Stimulated activated CD8-positive, alpha-beta memory T cell treated with anti-CD3 and anti-CD28 coated beads, Interleukin-4, amount 100 ng/mL, for 48 hours (primary cell): Measurements from ENCODE around the gene ATG5.
A peak's percentile ranks its signal among the peaks of the same experiment; 100 is the strongest.

Experiments
- DNase-seq: peaks from one replicate; pipeline ENCODE4 v3.0.0-alpha.2; 2020

ATG5 gene

GRCh38 chr6:106177786-106178185 is 147.8 kb downstream of the ATG5 start:
- DNase-seq, result no peak

GRCh38 chr6:106173124-106173879 is 152.3 kb downstream of the ATG5 start:
- DNase-seq, result no peak

GRCh38 chr6:106170030-106170791 is 155.3 kb downstream of the ATG5 start:
- DNase-seq, result no peak

GRCh38 chr6:106169517-106169916 is 156.0 kb downstream of the ATG5 start:
- DNase-seq, result no peak

GRCh38 chr6:106168097-106168888 is 157.3 kb downstream of the ATG5 start:
- DNase-seq, result no peak

DNA sequence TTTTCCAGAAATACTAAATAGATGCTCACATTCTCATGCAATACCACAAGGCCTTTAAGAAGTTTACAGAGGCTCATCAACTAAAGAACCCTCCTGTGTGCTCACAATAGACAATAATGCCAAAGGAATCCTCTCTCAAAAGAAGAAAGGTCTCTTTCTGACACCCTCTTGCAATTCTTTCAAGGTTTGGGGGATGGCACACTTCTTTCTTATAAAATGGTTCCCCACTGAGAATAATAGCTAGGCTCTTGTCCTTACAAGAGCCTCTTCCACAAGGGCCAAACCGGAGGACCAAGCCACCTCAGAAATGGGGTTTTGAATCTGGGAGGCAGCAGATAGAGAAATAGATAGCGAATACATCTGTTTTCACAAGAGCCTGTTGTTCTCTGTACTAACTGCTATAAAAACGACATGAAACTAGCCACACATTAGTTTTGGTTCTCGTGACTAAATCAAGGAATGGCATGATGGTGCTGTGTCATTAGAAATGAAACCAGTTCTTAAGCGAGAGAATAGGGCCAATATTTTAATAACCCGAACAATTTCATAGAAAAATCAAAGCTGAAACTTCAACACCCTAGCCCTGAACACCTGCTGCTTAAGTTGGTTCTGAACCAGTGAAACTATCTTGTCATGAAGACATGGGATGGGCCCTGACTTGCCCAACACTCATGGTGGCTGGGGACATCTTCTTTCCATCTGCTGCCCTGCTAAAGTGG is 158.3 kb downstream of the ATG5 start:
- no peak for DNase-seq

DNA sequence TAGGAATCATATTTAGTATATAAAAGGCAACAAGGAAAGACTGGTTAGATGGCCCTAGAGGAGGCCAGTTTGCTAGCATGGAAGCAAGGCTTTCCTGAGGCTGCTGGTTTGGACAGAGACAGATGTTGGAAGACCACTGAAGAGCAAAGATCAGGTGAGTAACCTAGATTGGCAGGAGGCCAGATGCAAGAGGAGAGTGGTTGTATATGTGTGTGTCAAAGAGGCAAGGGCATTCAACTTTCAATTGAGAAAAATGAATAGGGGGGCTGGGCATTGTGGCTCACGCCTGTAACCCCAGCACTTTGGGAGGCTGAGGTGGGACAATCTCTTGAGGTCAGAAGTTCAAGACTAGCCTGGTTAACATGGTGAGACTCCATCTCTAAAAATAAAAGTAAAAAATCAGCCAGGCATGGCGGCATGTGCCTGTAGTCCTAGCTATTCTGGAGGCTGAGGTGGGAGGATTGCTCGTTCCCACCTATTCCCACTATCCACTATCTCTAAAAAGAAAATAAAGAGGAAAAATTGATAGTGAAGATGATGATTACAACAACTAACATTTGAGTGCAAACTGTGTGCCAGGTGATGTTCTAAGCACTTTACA is 159.6 kb downstream of the ATG5 start:
- DNase-seq, result no peak

- peak; percentile 79 for DNase-seq
Observed at GRCh38 chr6:106163966-106164877, 161.3 kb downstream of the ATG5 start.

DNA sequence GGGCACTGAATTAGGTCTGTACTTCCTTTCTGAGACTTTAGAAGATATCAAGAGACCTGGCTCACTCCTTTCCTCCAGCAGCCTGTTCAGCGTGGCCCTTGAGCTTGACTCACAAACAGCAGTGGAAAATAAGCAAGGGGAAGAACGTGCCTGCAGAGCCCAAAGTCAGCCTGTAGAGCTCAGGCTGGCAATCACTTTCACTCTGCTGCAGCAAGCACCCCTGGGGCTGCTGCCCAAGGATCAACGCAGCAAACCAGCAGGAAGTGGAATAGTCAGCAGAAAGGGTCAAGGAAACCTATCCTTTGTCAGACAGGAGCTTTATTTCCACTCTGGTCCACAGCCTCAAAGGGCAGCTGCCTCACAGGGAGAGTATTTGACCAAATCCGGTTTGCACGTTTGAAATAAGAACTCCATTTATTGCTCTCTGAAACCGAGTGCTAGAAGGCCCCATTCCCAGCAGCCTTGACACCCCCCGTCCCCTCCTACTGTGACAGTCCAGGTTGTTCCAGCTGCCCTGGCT is 162.1 kb downstream of the ATG5 start:
- DNase-seq, result peak; percentile 56

- DNase-seq, result no peak
Observed at GRCh38 chr6:106162921-106163320, 162.6 kb downstream of the ATG5 start.

- no peak for DNase-seq
Observed at GRCh38 chr6:106161893-106162292, 163.7 kb downstream of the ATG5 start.

GRCh38 chr6:106161311-106161874 is 164.2 kb downstream of the ATG5 start:
- DNase-seq, result no peak

DNA sequence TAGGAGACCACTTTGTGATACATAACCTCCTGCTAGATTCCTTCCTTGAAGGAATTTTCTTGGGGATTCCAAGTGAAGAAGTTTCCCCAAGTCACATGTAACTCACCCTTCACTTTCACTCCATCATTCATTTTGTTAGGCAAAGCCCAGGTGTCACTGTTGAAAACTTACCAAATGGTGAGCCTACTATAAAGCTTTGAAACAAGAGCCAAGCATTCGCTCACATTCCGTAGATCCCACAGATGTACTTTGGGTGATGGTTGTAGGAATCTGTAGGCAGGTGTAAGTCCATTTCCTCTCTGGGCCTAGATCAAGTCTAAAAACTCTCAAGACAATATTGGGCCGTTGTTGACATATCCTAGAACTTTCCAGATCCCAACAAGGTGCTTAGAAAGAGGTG is 165.4 kb downstream of the ATG5 start:
- no peak for DNase-seq

GRCh38 chr6:106159531-106159940 is 166.0 kb downstream of the ATG5 start:
- no peak for DNase-seq

GRCh38 chr6:106158816-106159215 is 166.7 kb downstream of the ATG5 start:
- DNase-seq, result no peak

DNA sequence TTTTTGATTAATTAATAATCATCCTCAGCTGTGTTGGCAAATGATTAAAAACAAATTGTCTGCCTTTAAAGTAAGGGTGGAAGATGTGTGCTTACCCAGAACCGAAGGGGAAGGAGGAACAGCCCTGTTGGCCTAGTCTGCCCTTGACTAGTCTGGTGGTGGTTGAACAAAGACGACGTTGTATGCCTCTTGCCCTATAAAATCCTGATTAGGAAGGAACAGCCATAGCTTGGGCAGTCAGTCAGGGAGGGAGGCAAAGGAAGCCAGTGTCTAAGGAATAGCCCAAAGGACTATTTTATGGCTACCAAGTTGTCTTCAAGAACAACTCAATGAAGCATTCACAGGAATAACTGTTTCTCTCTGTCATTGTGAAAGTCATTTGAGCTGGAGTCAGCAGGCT is 168.7 kb downstream of the ATG5 start:
- DNase-seq, result no peak

- DNase-seq, result no peak
Observed at GRCh38 chr6:106156413-106156812, 169.1 kb downstream of the ATG5 start.

DNA sequence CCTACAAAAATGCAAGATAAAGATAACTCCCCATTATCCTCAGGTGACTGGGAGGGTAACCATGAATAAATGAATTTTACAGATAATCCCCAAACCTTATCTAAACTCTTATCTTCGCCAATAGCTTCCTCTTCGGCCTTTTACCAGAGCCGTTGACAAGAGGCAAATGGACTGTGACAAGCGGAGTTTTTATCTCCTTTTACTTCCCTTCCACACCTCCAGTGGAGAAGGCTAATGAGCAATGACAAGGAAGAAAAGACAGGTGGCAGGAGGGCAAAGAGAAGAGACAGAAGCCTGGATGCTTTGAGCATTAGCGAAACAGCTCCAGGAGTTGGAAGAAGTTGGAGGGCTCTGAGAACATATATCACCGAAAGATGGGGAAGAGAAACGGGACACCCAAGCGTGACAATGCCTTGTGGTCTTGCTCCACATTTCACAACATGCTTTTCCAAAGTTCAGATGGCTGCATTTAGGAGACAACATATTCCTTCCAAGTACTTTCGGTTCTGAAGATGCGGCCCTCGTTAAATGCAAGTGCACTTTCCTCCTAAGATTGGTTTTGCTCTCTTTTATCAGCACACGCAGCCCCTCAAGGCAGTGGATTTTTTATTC is 170.2 kb downstream of the ATG5 start:
- DNase-seq, result no peak

GRCh38 chr6:106154326-106154725 is 171.2 kb downstream of the ATG5 start:
- DNase-seq, result no peak

DNA sequence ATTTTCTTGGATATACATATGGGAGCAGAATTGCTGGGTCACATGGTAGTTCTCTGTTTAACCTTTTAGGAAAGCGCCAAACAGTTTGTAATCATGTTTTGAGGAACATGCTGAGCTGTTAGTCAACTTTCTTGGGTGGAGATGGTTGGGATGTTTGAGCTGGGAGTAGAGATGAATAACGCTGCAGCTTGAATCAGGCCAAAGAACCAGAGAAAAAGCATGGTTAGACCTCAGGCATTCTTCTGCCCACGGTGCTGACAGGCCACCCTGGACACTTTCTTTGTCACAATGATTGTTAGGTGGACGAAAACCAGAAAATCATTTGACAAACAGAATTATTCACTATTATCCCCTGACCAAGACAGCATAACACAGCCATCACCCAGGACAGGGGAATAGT is 172.6 kb downstream of the ATG5 start:
- no peak for DNase-seq
